Mesothelial cell of epicardium (in vitro differentiated cells): ENCODE data around the gene EMILIN2. TPM values are rescaled to one million over a fixed set of nuclear protein-coding genes. Genes with fewer than 3 reads are reported as not detected.

Source experiments
- DNase-seq, 2 experiments: peaks; one replicate each; pipeline ENCODE4 v3.0.0; 2021; ENCODE audit warnings: low spot score in 2 of 2; ENCODE audit not compliant: unreplicated experiment in 2 of 2
- H3K27ac Mint-ChIP-seq: 2 replicates; pipeline ENCODE4 v1.8.0; 2021; ENCODE audit warnings: mixed read lengths
- H3K27me3 Mint-ChIP-seq: 2 replicates; pipeline ENCODE4 v1.8.0; 2021; ENCODE audit warnings: low read depth, mixed read lengths
- H3K36me3 Mint-ChIP-seq: 2 replicates; pipeline ENCODE4 v1.8.0; 2021; ENCODE audit warnings: mixed read lengths
- H3K4me1 Mint-ChIP-seq: 2 replicates; pipeline ENCODE4 v1.8.0; 2021; ENCODE audit warnings: mixed read lengths
- H3K4me3 Mint-ChIP-seq: 2 replicates; pipeline ENCODE4 v1.8.0; 2021; ENCODE audit warnings: mild to moderate bottlenecking, moderate library complexity, mixed read lengths
- H3K9me3 Mint-ChIP-seq: 2 replicates; pipeline ENCODE4 v1.8.0; 2021; ENCODE audit warnings: mixed read lengths
- CTCF ChIP-seq: fragments of 200-600 bp; sonication (generic); IDR thresholded peaks from one replicate; pipeline ENCODE4 v1.5.0; 2021; ENCODE audit warnings: antibody characterized with exemption; ENCODE audit not compliant: unreplicated experiment
- total RNA-seq: library from RNA; stranded (reverse); gene quantifications from 3 replicates; pipeline ENCODE4 v1.2.1, GENCODE V29; 2021

EMILIN2 gene
- total RNA-seq, 1 donor from 2014 or later = 30.2 TPM

- TF ChIP-seq CTCF = no peak
- no peak overlapping the region for H3K4me3 Mint-ChIP-seq
- H3K36me3 Mint-ChIP-seq = peaks cover 24% of the 10 kb centered on the region
- H3K27ac Mint-ChIP-seq = no peak overlapping the region
- H3K27me3 Mint-ChIP-seq = no peaks in the 10 kb centered on the region
- no peaks in the 10 kb centered on the region for H3K9me3 Mint-ChIP-seq
- no peak for DNase-seq
- H3K4me1 Mint-ChIP-seq = peaks cover 12% of the 10 kb centered on the region
Measured at GRCh38 chr18:2939317-2939716, 92.5 kb downstream of the EMILIN2 start.

GRCh38 chr18:2948038-2948437, 101.2 kb downstream of the EMILIN2 start:
- Mint-ChIP-seq H3K27ac (no peak overlapping the region), H3K36me3 (peaks cover 29% of the 10 kb centered on the region), H3K27me3 (no peaks in the 10 kb centered on the region), H3K4me1 (peaks cover 14% of the 10 kb centered on the region), H3K9me3 (peaks cover 5% of the 10 kb centered on the region), H3K4me3 (no peak overlapping the region)
- no peak for DNase-seq
- TF ChIP-seq CTCF = peak; percentile 36

- Mint-ChIP-seq H3K4me1 (no peaks in the 10 kb centered on the region), H3K36me3 (peaks cover 54% of the 10 kb centered on the region), H3K4me3 (no peak overlapping the region), H3K27ac (no peak overlapping the region), H3K9me3 (peaks cover 8% of the 10 kb centered on the region), H3K27me3 (no peaks in the 10 kb centered on the region)
- TF ChIP-seq CTCF = no peak
- no peak for DNase-seq
Measured at GRCh38 chr18:2952605-2953004, 105.8 kb downstream of the EMILIN2 start.

- no peaks in the 10 kb centered on the region for H3K4me1 Mint-ChIP-seq
- H3K9me3 Mint-ChIP-seq = peaks cover 8% of the 10 kb centered on the region
- no peak overlapping the region for H3K4me3 Mint-ChIP-seq
- H3K27ac Mint-ChIP-seq = no peak overlapping the region
- peaks cover 54% of the 10 kb centered on the region for H3K36me3 Mint-ChIP-seq
- TF ChIP-seq CTCF = no peak
- H3K27me3 Mint-ChIP-seq = no peaks in the 10 kb centered on the region
- DNase-seq = no peak
Measured at GRCh38 chr18:2953935-2954653, 107.3 kb downstream of the EMILIN2 start.

GRCh38 chr18:2954869-2955645, 108.3 kb downstream of the EMILIN2 start:
- peaks cover 50% of the 10 kb centered on the region for H3K36me3 Mint-ChIP-seq
- H3K4me1 Mint-ChIP-seq = no peaks in the 10 kb centered on the region
- no peaks in the 10 kb centered on the region for H3K27me3 Mint-ChIP-seq
- H3K4me3 Mint-ChIP-seq = no peak overlapping the region
- no peak overlapping the region for H3K27ac Mint-ChIP-seq
- no peak for DNase-seq
- peaks cover 8% of the 10 kb centered on the region for H3K9me3 Mint-ChIP-seq
- no peak for TF ChIP-seq CTCF
